A172 (cell line): Measurements from ENCODE around the gene ISCA2. TPM values are rescaled to one million over a fixed set of nuclear protein-coding genes. Genes with fewer than 3 reads are reported as not detected.
"Not testable (repeated sequence)": the region's sequence is repeated elsewhere in the genome, so short reads cannot be mapped to it uniquely, and the experiment has no call there.

Experiments
- DNase-seq: peaks from one replicate; pipeline ENCODE4 v3.0.0-alpha.2; 2015; ENCODE audit warnings: low spot score
- total RNA-seq: library from RNA; depleted of rRNA; stranded (reverse); fragments of >200 nt; shearing (Covaris generic); gene quantifications from 2 replicates; pipeline ENCODE4 v1.2.3, GENCODE V29; 2014; rRNA removed

Gene ISCA2
- total RNA-seq, 1 experiment from 2014 or later: 18.1 TPM

DNA sequence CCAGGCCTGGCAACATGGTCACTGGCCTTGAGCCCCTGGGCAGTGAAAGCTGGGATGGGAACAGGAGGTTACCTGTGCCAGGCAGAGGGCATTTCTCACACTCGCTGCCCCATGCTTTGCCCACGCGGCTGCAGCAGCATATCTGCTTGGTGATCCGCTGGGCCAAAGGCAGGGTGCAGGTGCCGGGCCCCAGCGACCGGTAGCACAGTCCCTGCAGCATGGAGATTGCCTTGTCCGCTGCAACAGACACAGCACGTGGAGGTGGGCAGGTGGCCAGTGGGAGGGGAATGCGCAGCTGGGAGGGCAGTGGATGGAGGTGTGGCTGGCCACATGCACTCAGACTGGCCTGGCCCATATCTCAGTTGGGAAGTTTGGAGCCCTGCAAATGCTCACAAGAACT lies 35.3 kb downstream of the ISCA2 start:
- DNase-seq: no peak

- DNase-seq: no peak
Measured at GRCh38 chr14:74531006-74531405, 37.4 kb downstream of the ISCA2 start.

GRCh38 chr14:74531467-74531866 lies 37.9 kb downstream of the ISCA2 start:
- peak; percentile 11 for DNase-seq

DNA sequence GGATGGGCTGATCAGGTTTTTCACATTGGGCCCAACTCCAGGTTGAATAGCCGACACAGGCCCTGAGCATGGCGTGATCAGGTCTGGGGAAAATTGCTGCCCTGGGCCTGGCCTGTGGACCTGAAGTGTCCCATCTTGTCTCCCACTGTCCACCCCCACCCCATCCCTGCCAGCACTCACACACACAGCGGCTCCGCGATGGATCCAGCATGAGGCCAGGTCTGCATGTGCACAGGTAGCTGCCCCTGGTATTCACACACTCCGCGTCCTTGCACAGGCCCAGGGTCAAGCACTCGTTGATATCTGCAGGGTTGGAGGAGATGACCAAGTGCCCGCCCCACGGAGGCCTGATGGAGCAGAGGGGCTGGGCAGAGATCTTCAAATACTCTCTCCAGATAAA lies 38.7 kb downstream of the ISCA2 start:
- DNase-seq: no peak

GRCh38 chr14:74533576-74533975 lies 40.0 kb downstream of the ISCA2 start:
- DNase-seq: no peak

GRCh38 chr14:74535756-74536325 lies 42.3 kb downstream of the ISCA2 start:
- no peak for DNase-seq

DNA sequence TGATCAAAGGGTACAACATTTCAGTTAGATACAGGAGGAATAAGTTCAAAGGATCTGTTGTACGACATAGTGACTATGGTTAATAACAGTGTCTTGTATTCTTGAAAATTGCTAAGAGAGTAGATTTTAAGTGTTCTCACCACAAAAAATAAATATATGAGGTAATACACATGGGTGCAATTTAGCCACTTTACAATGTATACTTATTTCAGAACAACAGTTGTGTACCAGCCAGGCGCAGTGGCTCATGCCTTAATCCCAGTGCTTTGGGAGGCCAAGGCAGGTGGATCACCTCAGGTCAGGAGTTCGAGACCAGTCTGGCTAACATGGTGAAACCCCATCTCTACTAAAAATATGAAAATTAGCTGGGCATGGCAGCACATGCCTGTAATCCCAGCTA lies 42.8 kb downstream of the ISCA2 start:
- DNase-seq: not testable (repeated sequence)

DNA sequence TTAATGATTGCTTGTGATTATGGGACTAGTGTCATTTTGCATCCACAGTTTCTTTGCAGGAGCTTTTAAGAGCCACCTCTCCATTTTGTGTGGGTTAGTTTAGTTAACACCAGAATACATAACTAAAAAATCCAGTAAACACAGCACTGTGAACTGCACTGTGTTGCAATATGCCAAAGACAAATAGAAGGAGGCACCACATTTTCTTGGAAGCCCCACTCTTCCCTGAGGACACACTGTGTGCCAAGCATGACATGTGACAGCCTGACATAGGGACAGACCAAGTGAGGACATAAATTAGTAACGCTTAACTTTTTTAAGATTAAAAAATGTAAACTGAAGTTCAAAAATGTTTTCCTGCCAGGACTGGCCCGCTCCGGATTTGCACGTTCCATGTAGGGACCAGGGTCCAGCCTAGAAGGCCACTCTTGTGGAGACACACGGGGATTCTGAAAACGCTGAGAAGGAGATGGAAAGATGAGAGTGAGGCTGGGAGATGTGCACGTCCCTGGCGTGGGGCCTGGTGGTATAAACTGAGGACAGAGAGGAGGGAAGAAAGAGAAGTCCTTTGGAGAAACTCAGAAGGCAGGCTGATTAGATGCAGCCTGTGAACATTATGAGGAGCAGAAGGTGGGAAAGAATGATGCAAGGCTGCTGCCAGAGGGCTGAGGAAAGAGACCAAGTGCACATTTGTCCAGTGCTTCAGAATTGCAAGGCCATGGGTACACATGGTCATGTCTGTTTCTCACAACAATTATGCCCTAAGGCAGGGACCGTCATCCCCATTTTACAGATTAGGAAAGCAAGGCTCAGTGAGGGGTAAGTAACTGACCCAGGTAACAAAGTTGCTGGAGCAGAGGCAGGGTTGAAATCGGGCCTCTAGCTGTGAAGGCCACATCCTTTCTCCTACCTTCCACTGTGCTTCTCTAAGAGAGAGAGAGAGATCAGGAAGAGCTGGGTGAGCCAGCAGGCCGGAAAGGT lies 45.1 kb downstream of the ISCA2 start:
- no peak for DNase-seq

GRCh38 chr14:74539503-74539902 lies 45.9 kb downstream of the ISCA2 start:
- no peak for DNase-seq

GRCh38 chr14:74541225-74541624 lies 47.7 kb downstream of the ISCA2 start:
- no peak for DNase-seq

DNA sequence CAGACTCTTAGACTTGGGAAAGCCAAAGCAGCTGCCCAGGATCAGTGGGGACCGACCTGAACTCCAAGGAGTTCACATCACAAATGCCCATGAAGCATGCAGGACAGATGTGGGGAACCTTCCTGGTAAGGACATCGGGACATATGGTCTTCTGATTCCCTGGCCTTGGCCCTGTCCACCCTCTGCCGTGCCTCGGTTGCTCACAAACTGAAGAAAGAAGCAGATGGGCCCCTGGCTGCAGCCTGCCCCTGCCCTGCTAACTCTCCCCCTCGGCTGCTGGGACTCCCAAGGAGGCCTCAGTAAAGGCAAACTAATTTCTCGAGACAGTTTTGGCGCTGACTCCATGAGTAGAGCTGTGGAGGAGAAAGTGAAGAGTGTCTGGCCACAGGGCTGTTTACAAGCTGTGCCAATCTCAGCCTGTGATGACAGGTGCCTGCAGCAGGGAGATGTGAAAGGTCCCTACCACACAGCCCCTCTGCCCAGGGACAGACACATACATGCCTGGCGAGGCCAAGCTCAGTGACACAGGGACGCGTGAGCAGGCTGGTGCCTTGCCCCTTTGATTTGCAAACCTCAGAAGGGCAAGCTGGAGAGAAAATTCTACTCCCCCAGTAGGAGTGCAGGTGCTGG lies 48.6 kb downstream of the ISCA2 start:
- no peak for DNase-seq

DNA sequence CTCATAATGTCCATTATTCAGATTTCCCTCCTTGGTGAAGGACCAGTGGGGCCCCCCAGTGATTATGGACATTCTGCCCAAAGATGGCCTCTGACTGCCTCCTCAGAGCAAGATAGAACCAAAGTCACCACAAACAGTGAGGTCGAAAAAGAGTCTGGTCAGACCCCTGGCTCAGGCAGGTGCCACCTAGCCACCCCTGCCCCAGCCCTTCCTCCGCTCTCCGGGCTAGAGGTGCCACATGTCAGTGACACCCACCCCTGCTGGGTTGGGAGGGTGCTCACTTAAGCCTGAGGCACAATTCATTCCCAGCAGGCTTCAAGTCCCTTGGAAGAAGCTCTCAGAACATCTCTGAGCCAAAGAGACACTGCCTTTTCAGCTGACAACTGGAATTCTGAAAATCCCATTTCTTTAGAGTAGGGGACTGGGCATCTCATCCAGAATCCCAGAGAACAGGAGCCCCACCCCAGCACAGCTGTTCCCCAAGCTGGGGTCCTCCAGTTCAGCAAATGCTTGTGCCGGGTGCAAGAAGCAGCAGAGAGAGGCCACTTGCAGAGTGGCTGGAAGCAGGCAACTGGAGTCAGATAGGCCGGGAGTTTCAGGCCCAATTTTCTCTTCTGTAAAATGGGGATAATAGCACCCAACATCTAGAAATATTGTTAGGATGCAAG lies 50.3 kb downstream of the ISCA2 start:
- DNase-seq: no peak

- DNase-seq: no peak
Measured at GRCh38 chr14:74545386-74545785, 51.8 kb downstream of the ISCA2 start.

GRCh38 chr14:74546416-74546815 lies 52.9 kb downstream of the ISCA2 start:
- DNase-seq: no peak

Other genes with a start within 250 kb of the ISCA2 start
- 13.1 and 15.8 TPM in 2 replicates for gene ABCD4, start 190.8 kb upstream of the ISCA2 start, total RNA-seq
- not detected in 2 replicates for gene VRTN, start 145.3 kb upstream of the ISCA2 start, total RNA-seq
- not detected in 2 replicates for gene SYNDIG1L, start 67.6 kb upstream of the ISCA2 start, total RNA-seq
- 314 and 399 TPM in 2 replicates for gene NPC2, start 460 bp upstream of the ISCA2 start, total RNA-seq
- gene LTBP2, start 118.5 kb downstream of the ISCA2 start, total RNA-seq: 5.7 and 5.8 TPM in 2 replicates
- gene AREL1, start 219.3 kb downstream of the ISCA2 start, total RNA-seq: 15.9 and 25.9 TPM in 2 replicates
- 9.5 and 18.6 TPM in 2 replicates for gene FCF1, start 219.4 kb downstream of the ISCA2 start, total RNA-seq